BE2C (cell line): ENCODE data around the gene ADAMTS17.

Source experiments
- DNase-seq: peaks from one replicate; pipeline ENCODE4 v3.0.0-alpha.2; 2020
- H3K27me3 ChIP-seq: fragments of 250-450 bp; sonication (Bioruptor Pico); 2 replicates; pipeline ENCODE4 v1.5.1; 2020; ENCODE audit warnings: mild to moderate bottlenecking
- H3K36me3 ChIP-seq: fragments of 250-450 bp; sonication (Bioruptor Pico); 2 replicates; pipeline ENCODE4 v1.5.1; 2020; ENCODE audit warnings: mild to moderate bottlenecking
- H3K4me1 ChIP-seq: fragments of 250-450 bp; sonication (Bioruptor Pico); 2 replicates; pipeline ENCODE4 v1.5.1; 2020
- H3K4me3 ChIP-seq: 2 replicates; pipeline ENCODE4 v1.5.1; 2011; ENCODE audit warnings: low read depth, low read length
- H3K9me3 ChIP-seq: fragments of 250-450 bp; sonication (Bioruptor Pico); 2 replicates; pipeline ENCODE4 v1.5.1; 2020
- TF ChIP-seq, protein P1 (sequence below): IDR thresholded peaks from 2 replicates; pipeline ENCODE4 v1.5.1; 2012; ENCODE audit warnings: mild to moderate bottlenecking, low read depth, low read length

Gene ADAMTS17

DNA sequence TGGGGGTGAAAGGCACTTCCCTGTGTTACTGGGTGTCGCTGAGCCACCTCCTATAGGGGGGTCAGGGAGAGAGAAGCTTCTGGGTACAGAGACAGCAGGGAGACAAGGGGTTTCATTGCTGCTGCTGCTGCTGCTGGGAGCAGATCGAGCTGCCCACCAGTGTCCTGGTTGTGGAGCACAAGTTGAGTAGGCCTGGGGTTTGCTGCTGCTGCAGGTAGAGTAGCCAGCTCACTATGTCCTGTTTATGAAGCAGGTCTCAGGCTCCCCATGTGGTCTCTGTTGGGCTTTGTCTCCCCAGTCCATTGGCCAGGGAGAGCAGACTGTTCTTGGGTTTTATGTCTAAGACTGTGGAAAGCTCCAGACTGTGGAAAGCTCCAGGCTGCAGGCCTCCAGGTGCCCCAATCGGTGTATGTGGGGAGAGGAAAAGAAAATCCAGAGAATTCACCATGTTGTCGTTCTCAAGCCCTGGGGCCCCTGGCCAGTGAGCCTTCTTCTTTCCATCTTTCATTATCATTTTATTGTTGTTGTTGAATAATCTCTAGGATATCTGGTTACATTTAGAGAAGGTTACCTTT is 157.8 kb downstream of the ADAMTS17 start:
- Histone ChIP-seq H3K9me3 (no peaks in the 10 kb centered on the region), H3K36me3 (no peaks in the 10 kb centered on the region)

DNA sequence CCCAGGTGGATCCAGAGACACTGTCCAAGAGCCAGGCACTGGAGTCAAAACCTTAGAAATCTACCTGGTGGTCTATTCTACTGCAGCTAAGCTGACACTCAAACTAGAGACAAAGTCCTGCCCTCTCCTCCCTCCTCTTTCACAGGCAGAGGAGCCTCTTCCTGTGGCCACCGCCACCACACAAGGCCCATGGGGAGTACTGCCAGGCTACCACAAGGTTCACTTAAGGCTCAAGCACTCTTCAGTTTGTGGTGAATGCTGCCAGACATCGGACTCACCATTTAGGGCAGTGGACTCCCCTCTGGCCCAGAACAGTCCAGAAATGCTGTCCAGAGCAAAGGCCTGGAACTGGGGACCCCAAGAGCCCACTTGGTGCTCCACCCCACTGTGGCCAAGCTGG is 160.9 kb downstream of the ADAMTS17 start:
- no peaks in the 10 kb centered on the region for H3K4me1 ChIP-seq
- no peak overlapping the region for H3K4me3 ChIP-seq
- no peaks in the 10 kb centered on the region for H3K27me3 ChIP-seq
- no peaks in the 10 kb centered on the region for H3K36me3 ChIP-seq
- DNase-seq = no peak
- no peaks in the 10 kb centered on the region for H3K9me3 ChIP-seq
- TF ChIP-seq, protein P1, sequence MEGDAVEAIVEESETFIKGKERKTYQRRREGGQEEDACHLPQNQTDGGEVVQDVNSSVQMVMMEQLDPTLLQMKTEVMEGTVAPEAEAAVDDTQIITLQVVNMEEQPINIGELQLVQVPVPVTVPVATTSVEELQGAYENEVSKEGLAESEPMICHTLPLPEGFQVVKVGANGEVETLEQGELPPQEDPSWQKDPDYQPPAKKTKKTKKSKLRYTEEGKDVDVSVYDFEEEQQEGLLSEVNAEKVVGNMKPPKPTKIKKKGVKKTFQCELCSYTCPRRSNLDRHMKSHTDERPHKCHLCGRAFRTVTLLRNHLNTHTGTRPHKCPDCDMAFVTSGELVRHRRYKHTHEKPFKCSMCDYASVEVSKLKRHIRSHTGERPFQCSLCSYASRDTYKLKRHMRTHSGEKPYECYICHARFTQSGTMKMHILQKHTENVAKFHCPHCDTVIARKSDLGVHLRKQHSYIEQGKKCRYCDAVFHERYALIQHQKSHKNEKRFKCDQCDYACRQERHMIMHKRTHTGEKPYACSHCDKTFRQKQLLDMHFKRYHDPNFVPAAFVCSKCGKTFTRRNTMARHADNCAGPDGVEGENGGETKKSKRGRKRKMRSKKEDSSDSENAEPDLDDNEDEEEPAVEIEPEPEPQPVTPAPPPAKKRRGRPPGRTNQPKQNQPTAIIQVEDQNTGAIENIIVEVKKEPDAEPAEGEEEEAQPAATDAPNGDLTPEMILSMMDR = no peak

More for the DNA sequence above, 157.8 kb downstream of the ADAMTS17 start:
- H3K27me3 ChIP-seq = no peaks in the 10 kb centered on the region
- TF ChIP-seq, protein P1 = no peak
- no peak for DNase-seq
- H3K4me3 ChIP-seq = no peak overlapping the region
- H3K4me1 ChIP-seq = no peaks in the 10 kb centered on the region

DNA sequence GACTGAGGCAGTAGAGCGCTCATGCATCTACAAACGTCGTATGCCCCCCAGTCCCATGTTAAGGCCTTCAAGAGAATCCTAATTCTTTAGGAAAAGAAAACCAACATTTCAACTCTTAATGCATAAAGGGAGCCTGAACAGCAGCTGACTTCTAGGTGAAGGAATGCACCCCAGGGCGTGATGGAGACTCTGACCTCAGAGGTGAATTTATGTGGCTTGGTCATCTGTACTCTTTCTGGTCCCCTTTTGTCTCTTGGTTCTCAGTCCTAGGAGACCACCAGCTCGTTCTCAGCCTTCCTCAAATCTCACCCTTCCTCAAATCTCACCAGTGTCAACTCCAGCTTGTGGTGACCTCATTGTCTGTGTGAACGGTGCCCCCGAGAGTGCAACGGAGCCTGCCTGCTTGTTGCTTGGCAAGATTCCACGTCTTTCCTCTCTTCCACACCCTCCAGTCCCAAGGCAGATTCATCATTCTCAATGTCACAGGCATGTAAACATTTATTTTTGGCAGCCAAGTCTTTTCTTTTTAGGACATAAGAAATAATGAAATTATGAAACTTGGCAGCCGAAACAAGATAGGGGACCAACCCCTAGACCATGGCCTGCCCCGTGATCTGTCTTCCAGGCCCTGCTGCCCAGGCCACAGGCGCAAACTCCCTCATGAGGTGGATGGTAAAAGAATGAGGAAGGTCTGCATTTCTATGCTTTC is 166.2 kb downstream of the ADAMTS17 start:
- Histone ChIP-seq H3K9me3 (peaks cover 8% of the 10 kb centered on the region; the same call in 1 of the 2 replicates), H3K4me3 (no peak overlapping the region), H3K4me1 (peaks cover 2% of the 10 kb centered on the region; the same call in 1 of the 2 replicates), H3K27me3 (no peaks in the 10 kb centered on the region), H3K36me3 (no peaks in the 10 kb centered on the region)
- DNase-seq = no peak
- TF ChIP-seq, protein P1 = no peak

DNA sequence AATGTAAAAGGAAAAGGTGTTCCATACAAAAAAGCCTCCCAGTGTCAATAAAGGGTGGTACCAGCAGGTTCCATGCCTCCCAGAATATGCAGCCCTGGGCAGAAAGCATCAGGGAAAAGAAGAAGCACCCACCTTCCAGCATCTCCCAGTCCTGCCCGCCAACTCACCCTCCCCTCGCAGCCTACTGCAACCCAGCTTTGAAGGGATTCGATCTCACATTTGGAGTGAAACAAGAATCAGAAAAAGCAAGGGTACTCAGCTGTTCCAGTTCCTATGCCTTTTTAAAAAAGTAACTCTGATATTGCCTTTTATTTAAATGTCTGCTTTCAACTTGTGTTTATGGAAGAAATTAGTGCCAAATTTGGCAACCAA is 166.9 kb downstream of the ADAMTS17 start:
- Histone ChIP-seq H3K27me3 (no peaks in the 10 kb centered on the region), H3K4me3 (no peak overlapping the region), H3K4me1 (peaks cover 2% of the 10 kb centered on the region; the same call in 1 of the 2 replicates), H3K36me3 (no peaks in the 10 kb centered on the region), H3K9me3 (peaks cover 8% of the 10 kb centered on the region; the same call in 1 of the 2 replicates)
- no peak for DNase-seq
- TF ChIP-seq, protein P1 = no peak

DNA sequence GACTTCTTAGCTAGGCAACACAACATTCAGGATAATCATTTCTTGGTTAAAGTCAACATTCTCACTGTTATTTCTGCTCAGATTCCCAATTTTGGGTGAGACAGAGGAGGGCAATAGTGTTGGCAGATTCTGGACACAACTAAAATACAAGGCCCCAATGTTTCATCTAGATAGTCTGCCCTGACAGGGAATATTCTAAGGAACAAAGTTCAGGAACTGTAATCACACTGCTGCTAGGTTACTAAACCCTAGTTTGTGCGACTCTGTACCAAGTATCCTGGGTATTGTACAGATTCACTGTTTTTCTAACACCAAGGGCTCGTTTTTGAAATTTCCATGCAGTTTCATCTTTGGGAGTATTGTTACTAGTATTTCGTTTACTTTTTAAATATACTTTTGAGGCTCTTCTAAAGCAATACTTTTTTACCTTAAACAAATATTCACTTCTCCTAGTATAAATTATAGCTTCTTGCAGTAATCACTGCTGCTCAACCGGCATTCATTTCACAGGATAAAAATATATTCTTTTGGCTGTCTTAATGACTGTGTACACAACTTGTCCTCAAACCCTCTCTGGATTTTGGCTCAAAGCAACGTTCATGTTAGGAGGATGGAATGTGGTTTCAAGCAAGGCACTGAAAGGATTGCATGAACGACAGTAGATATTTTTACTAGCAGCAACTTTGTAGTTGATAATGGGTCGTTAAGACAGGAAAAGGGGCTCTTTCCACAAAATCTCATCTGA is 167.4 kb downstream of the ADAMTS17 start:
- Histone ChIP-seq H3K36me3 (no peaks in the 10 kb centered on the region), H3K9me3 (peaks cover 8% of the 10 kb centered on the region; the same call in 1 of the 2 replicates), H3K4me3 (no peak overlapping the region), H3K27me3 (no peaks in the 10 kb centered on the region), H3K4me1 (peaks cover 2% of the 10 kb centered on the region; the same call in 1 of the 2 replicates)
- TF ChIP-seq, protein P1 = no peak
- no peak for DNase-seq
